Thyroid gland (tissue), 4 donors: ENCODE measurements around the gene PATZ1.

Experiments used
- POLR2A ChIP-seq, 2 donors: fragments of 450-650 bp; IDR thresholded peaks; one replicate each; pipeline ENCODE4 v1.6.1; 2017; ENCODE audit warnings: antibody characterized with exemption in 2 of 2, mild to moderate bottlenecking in 2 of 2, moderate library complexity in 1 of 2
- TF ChIP-seq, protein P1 (sequence below), 6 experiments: fragments of 200-600 bp in 3 of 6; fragments of 450-650 bp in 3 of 6; sonication (generic) in 3 of 6; IDR thresholded peaks; one replicate each; pipeline ENCODE4 v1.5.1; 2016 to 2019; ENCODE audit warnings: antibody characterized with exemption in 6 of 6, mild to moderate bottlenecking in 2 of 6, inconsistent platforms in 1 of 6, moderate library complexity in 1 of 6

- TF ChIP-seq, protein P1, sequence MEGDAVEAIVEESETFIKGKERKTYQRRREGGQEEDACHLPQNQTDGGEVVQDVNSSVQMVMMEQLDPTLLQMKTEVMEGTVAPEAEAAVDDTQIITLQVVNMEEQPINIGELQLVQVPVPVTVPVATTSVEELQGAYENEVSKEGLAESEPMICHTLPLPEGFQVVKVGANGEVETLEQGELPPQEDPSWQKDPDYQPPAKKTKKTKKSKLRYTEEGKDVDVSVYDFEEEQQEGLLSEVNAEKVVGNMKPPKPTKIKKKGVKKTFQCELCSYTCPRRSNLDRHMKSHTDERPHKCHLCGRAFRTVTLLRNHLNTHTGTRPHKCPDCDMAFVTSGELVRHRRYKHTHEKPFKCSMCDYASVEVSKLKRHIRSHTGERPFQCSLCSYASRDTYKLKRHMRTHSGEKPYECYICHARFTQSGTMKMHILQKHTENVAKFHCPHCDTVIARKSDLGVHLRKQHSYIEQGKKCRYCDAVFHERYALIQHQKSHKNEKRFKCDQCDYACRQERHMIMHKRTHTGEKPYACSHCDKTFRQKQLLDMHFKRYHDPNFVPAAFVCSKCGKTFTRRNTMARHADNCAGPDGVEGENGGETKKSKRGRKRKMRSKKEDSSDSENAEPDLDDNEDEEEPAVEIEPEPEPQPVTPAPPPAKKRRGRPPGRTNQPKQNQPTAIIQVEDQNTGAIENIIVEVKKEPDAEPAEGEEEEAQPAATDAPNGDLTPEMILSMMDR (IDR thresholded peaks at IDR 0.05): no peak
- TF ChIP-seq POLR2A (IDR thresholded peaks at IDR 0.05): no peak
Measured at GRCh38 chr22:31289344-31289743, 56.8 kb downstream of the PATZ1 start.
